Thyroid gland (tissue), 4 donors: Measurements from ENCODE around the gene MEI1. TPM values are rescaled to one million over a fixed set of nuclear protein-coding genes. Genes with fewer than 3 reads are reported as not detected.
"Not testable (repeated sequence)": the region's sequence is repeated elsewhere in the genome, so short reads cannot be mapped to it uniquely, and the experiment has no call there.

Experiments
- DNase-seq, 2 donors: peaks; one replicate each; pipeline ENCODE4 v3.0.0-alpha.2; 2019
- H3K27ac ChIP-seq, 3 donors: fragments of 200-600 bp; sonication (generic); 1 replicate in 2 of 3; 2 replicates in 1 of 3; pipeline ENCODE4 v1.5.1; 2016 to 2019; ENCODE audit warnings: mild to moderate bottlenecking in 1 of 3, moderate library complexity in 1 of 3
- H3K27me3 ChIP-seq: fragments of 200-600 bp; sonication (generic); one replicate; pipeline ENCODE4 v1.5.1; 2019
- H3K36me3 ChIP-seq, 2 donors: fragments of 200-600 bp; sonication (generic); one replicate each; pipeline ENCODE4 v1.5.1; 2016 to 2019
- H3K4me1 ChIP-seq, 2 donors: fragments of 200-600 bp; sonication (generic); one replicate each; pipeline ENCODE4 v1.5.1; 2017 to 2019
- H3K4me3 ChIP-seq, 3 donors: fragments of 200-600 bp; sonication (generic); replicated peaks in 1 of 3; 1 replicate in 2 of 3; 2 replicates in 1 of 3; pipeline ENCODE4 v1.5.1; 2016; ENCODE audit warnings: mild to moderate bottlenecking in 1 of 3
- H3K9me3 ChIP-seq: fragments of 200-600 bp; sonication (generic); one replicate; pipeline ENCODE4 v1.5.1; 2017
- CTCF ChIP-seq, 6 experiments: fragments of 200-600 bp in 3 of 6; fragments of 450-650 bp in 3 of 6; sonication (generic) in 3 of 6; IDR thresholded peaks; one replicate each; pipeline ENCODE4 v1.5.1; 2016 to 2019; ENCODE audit warnings: antibody characterized with exemption in 6 of 6, mild to moderate bottlenecking in 2 of 6, inconsistent platforms in 1 of 6, moderate library complexity in 1 of 6
- POLR2A ChIP-seq, 2 donors: fragments of 450-650 bp; IDR thresholded peaks; one replicate each; pipeline ENCODE4 v1.6.1; 2017; ENCODE audit warnings: antibody characterized with exemption in 2 of 2, mild to moderate bottlenecking in 2 of 2, moderate library complexity in 1 of 2
- WGBS, 2 donors: methylation state at CpG; one replicate each; pipeline ENCODE4 v1.1.5; 2017; 5-methylcytosine and 5-hydroxymethylcytosine counted together
- intact Hi-C: fragments of 100-400 bp; cut with DNase I; formaldehyde crosslinking; loops from one replicate; pipeline ENCODE4 v1.15.1; 2023
- total RNA-seq, 4 donors: library from RNA; depleted of rRNA; stranded (reverse); fragments of >200 nt; gene quantifications; one replicate each; pipeline ENCODE4 v1.2.3, GENCODE V29; 2016

Gene MEI1
- total RNA-seq, 4 donors from 2014 or later: 0.25 to 5.2 (median 1.4) TPM

- Histone ChIP-seq H3K27me3 (no peaks in the 10 kb centered on the region), H3K27ac (no peak overlapping the region), H3K4me1 (no peaks in the 10 kb centered on the region), H3K9me3 (no peaks in the 10 kb centered on the region), H3K4me3 (no peak overlapping the region), H3K36me3 (no peaks in the 10 kb centered on the region)
- TF ChIP-seq CTCF (IDR thresholded peaks at IDR 0.05) (no peak), POLR2A (IDR thresholded peaks at IDR 0.05) (no peak)
- WGBS, 2 donors: 92 to 94% methylated on average over 9 of the region's 9 CpGs
- DNase-seq: no peak
- intact Hi-C loops: no loop called here
These were observed 13.7 kb downstream of the MEI1 start for GRCh38 chr22:41713004-41713403.

GRCh38 chr22:41722496-41722895 lies 23.2 kb downstream of the MEI1 start:
- TF ChIP-seq CTCF (IDR thresholded peaks at IDR 0.05): no peak
- TF ChIP-seq POLR2A (IDR thresholded peaks at IDR 0.05): no peak
- DNase-seq: no peak
- H3K27me3 ChIP-seq: no peaks in the 10 kb centered on the region

GRCh38 chr22:41725510-41726110 lies 26.3 kb downstream of the MEI1 start:
- 90 to 92% methylated on average over 9 of the region's 9 CpGs for WGBS, 2 donors
- Histone ChIP-seq H3K4me1 (no peaks in the 10 kb centered on the region), H3K27me3 (no peaks in the 10 kb centered on the region), H3K36me3 (no peaks in the 10 kb centered on the region), H3K4me3 (no peak overlapping the region), H3K27ac (no peak overlapping the region), H3K9me3 (no peaks in the 10 kb centered on the region)
- no peak for DNase-seq
- TF ChIP-seq POLR2A (IDR thresholded peaks at IDR 0.05) (no peak), CTCF (IDR thresholded peaks at IDR 0.05) (no peak)
- intact Hi-C loops: no loop called here

More at GRCh38 chr22:41722496-41722895, 23.2 kb downstream of the MEI1 start:
- H3K9me3 ChIP-seq: no peaks in the 10 kb centered on the region
- H3K27ac ChIP-seq: no peak overlapping the region
- no peaks in the 10 kb centered on the region for H3K4me1 ChIP-seq
- WGBS, 2 donors: 48 to 66% methylated on average over 1 of the region's 1 CpG
- intact Hi-C loops: no loop called here
- H3K36me3 ChIP-seq: no peaks in the 10 kb centered on the region
- no peak overlapping the region for H3K4me3 ChIP-seq

- Histone ChIP-seq H3K4me1 (no peaks in the 10 kb centered on the region), H3K27ac (no peak overlapping the region), H3K9me3 (no peaks in the 10 kb centered on the region), H3K4me3 (no peak overlapping the region), H3K36me3 (no peaks in the 10 kb centered on the region), H3K27me3 (no peaks in the 10 kb centered on the region)
- WGBS, 2 donors: 86 to 90% methylated on average over 2 of the region's 2 CpGs
- DNase-seq: no peak
- intact Hi-C loops: no loop called here
- TF ChIP-seq POLR2A (IDR thresholded peaks at IDR 0.05) (no peak), CTCF (IDR thresholded peaks at IDR 0.05) (no peak)
These were observed 32.3 kb downstream of the MEI1 start for GRCh38 chr22:41731609-41732008.

- no peak overlapping the region for H3K27ac ChIP-seq
- H3K4me3 ChIP-seq: no peak overlapping the region
- intact Hi-C loops: no loop called here
- no peak for DNase-seq
- H3K27me3 ChIP-seq: no peaks in the 10 kb centered on the region
- no peaks in the 10 kb centered on the region for H3K36me3 ChIP-seq
- no peaks in the 10 kb centered on the region for H3K4me1 ChIP-seq
- TF ChIP-seq POLR2A (IDR thresholded peaks at IDR 0.05) (no peak), CTCF (IDR thresholded peaks at IDR 0.05) (no peak)
- no peaks in the 10 kb centered on the region for H3K9me3 ChIP-seq
- 88 to 89% methylated on average over 7 of the region's 7 CpGs for WGBS, 2 donors
These were observed 32.9 kb downstream of the MEI1 start for GRCh38 chr22:41732096-41732772.

- H3K36me3 ChIP-seq, H3K27ac ChIP-seq, H3K9me3 ChIP-seq, intact Hi-C loops, DNase-seq, H3K4me1 ChIP-seq, H3K27me3 ChIP-seq, H3K4me3 ChIP-seq: not testable (repeated sequence)
- WGBS, 2 donors: 98 to 99% methylated on average over 4 of the region's 4 CpGs
These were observed 33.9 kb downstream of the MEI1 start for GRCh38 chr22:41733241-41733640.
